ENCODE results near the gene FAM180A. TPM values are rescaled to one million over a fixed set of nuclear protein-coding genes. Genes with fewer than 3 reads are reported as not detected.
"Not testable (repeated sequence)": the region's sequence is repeated elsewhere in the genome, so short reads cannot be mapped to it uniquely, and the experiment has no call there.

Gene FAM180A
- 3.7 and 4.1 TPM in 2 replicates for total RNA-seq (2014; rRNA removed)
- 5.2 TPM for polyA plus RNA-seq (2012)

GRCh38 chr7:135748770-135749169 lies at the start of gene FAM180A:
Gene FAM180A (minus strand): TSS chr7:135748813. CDS start chr7:135748580, 233 bp downstream.
- DNase-seq (ENCODE audit: low read depth): peak; percentile 79

- no peak for DNase-seq (ENCODE audit: low read depth)
Observed at GRCh38 chr7:135798095-135798494, 49.5 kb upstream of the FAM180A start.

- DNase-seq (ENCODE audit: low read depth): no peak
Observed at GRCh38 chr7:135795846-135796570, 47.4 kb upstream of the FAM180A start.

- DNase-seq (ENCODE audit: low read depth): no peak
Observed at GRCh38 chr7:135793841-135794240, 45.2 kb upstream of the FAM180A start.

GRCh38 chr7:135792866-135793265 lies 44.3 kb upstream of the FAM180A start:
- no peak for DNase-seq (ENCODE audit: low read depth)

- no peak for DNase-seq (ENCODE audit: low read depth)
Observed at GRCh38 chr7:135792363-135792668, 43.7 kb upstream of the FAM180A start.

GRCh38 chr7:135791543-135792362 lies 43.1 kb upstream of the FAM180A start:
- no peak for DNase-seq (ENCODE audit: low read depth)

- DNase-seq (ENCODE audit: low read depth): no peak
Observed at GRCh38 chr7:135790371-135790977, 41.9 kb upstream of the FAM180A start.

GRCh38 chr7:135789956-135790355 lies 41.3 kb upstream of the FAM180A start:
- no peak for DNase-seq (ENCODE audit: low read depth)

- DNase-seq (ENCODE audit: low read depth): no peak
Observed at GRCh38 chr7:135789431-135789830, 40.8 kb upstream of the FAM180A start.

GRCh38 chr7:135786911-135787310 lies 38.3 kb upstream of the FAM180A start:
- no peak for DNase-seq (ENCODE audit: low read depth)

- DNase-seq (ENCODE audit: low read depth): no peak
Observed at GRCh38 chr7:135785065-135785464, 36.5 kb upstream of the FAM180A start.

- DNase-seq (ENCODE audit: low read depth): no peak
Observed at GRCh38 chr7:135784013-135784412, 35.4 kb upstream of the FAM180A start.

- DNase-seq (ENCODE audit: low read depth): no peak
Observed at GRCh38 chr7:135782801-135783200, 34.2 kb upstream of the FAM180A start.

- no peak for DNase-seq (ENCODE audit: low read depth)
Observed at GRCh38 chr7:135782377-135782776, 33.8 kb upstream of the FAM180A start.

GRCh38 chr7:135777626-135778398 lies 29.2 kb upstream of the FAM180A start:
- DNase-seq (ENCODE audit: low read depth): peak; percentile 35

- DNase-seq (ENCODE audit: low read depth): not testable (repeated sequence)
Observed at GRCh38 chr7:135775915-135776314, 27.3 kb upstream of the FAM180A start.

- no peak for DNase-seq (ENCODE audit: low read depth)
Observed at GRCh38 chr7:135775230-135775629, 26.6 kb upstream of the FAM180A start.

- no peak for DNase-seq (ENCODE audit: low read depth)
Observed at GRCh38 chr7:135774284-135774683, 25.7 kb upstream of the FAM180A start.

- DNase-seq (ENCODE audit: low read depth): no peak
Observed at GRCh38 chr7:135773464-135773863, 24.9 kb upstream of the FAM180A start.

- peak; percentile 32 for DNase-seq (ENCODE audit: low read depth)
Observed at GRCh38 chr7:135772639-135773222, 24.1 kb upstream of the FAM180A start.
